RPMI8226 (cell line): ENCODE measurements around the gene ARHGEF25.
"Not testable (repeated sequence)": the region's sequence is repeated elsewhere in the genome, so short reads cannot be mapped to it uniquely, and the experiment has no call there.

Source experiments
- DNase-seq: peaks from one replicate; pipeline ENCODE4 v3.0.0-alpha.2; 2015

ARHGEF25 gene

GRCh38 chr12:57586128-57586527 lies 25.1 kb upstream of the ARHGEF25 start:
- DNase-seq = no peak

DNA sequence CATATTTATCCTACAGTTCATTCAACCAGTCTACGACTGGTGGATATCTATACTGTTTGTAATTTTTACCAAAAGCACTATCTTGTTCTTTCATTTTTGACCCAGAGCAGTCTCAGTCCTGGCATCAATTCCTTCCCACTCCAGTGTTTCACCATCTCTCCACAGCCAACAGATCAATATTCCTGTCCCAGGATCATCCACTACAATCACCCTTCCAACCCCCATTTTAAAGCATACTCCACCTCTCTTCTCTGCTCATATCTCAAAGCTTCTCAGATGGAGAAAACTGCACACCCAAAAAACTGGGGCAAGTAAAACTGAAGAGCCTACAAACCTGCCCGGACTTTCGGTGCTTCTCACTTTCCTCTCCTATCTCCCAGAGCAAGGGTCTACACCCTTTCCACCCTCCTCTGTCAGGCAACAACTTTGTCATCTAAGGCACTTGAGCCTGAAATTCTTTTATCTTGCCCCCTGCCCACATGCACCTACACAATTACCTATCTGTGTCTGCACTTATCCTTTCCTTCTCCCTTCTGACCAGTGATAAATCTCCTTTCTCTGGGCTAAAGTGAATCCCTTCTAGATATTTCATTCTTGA lies 24.3 kb upstream of the ARHGEF25 start:
- DNase-seq = no peak

GRCh38 chr12:57588951-57589610 lies 22.2 kb upstream of the ARHGEF25 start:
- DNase-seq = not testable (repeated sequence)

DNA sequence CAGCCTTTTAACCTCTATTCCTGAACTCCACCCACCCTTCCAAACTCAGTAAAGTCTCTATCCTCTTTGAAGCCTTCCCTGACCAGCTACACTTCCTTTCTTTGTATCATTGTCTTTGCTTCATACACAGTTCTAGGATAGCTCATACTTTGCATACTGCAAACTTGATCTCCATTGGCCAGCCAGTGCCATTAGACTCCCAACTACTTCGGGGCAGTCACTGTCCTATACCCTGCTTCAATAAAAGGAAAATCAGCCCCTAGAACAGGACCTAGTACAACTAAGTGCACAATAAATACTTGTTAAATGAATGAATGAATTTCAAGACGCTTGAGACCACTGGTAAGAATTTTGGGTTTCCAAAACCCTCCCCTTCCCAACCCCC lies 20.8 kb upstream of the ARHGEF25 start:
- no peak for DNase-seq

GRCh38 chr12:57590864-57591781 lies 20.1 kb upstream of the ARHGEF25 start, which contains the start of gene PIP4K2C:
TSS of gene PIP4K2C (plus strand) at chr12:57591192. CDS start at chr12:57591290, 98 bp downstream.
- DNase-seq = peak; percentile 95

- no peak for DNase-seq
Observed at GRCh38 chr12:57591782-57592325, 19.4 kb upstream of the ARHGEF25 start.

DNA sequence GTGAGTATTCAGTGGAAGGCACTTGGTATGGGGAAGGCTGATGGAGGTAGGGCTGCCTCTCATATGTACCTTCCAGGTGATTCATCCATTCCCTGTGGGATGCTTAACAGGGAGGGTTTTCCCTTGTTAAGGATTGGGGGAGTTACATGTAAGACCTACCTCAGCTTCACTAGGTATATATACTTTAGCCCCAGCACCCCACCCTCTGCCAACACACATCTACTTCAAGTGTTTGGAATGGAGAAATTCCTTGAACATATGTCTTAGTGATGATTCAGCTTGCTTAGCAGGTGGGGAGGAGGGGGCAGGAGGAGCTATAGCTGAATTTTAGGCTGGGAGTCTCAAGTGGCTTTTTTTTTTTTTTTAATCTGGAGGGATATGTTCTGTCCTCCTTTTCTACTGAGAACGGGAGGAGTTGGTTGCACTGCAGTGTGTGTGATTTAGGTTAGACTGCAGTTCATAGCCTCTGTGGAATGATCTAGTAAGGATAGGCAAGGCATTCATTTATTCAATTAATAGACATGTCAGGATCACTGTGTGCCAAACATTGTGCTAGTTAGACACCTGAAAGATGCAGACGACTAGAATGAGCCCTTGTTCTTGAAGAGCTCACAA lies 18.6 kb upstream of the ARHGEF25 start:
- DNase-seq = no peak

DNA sequence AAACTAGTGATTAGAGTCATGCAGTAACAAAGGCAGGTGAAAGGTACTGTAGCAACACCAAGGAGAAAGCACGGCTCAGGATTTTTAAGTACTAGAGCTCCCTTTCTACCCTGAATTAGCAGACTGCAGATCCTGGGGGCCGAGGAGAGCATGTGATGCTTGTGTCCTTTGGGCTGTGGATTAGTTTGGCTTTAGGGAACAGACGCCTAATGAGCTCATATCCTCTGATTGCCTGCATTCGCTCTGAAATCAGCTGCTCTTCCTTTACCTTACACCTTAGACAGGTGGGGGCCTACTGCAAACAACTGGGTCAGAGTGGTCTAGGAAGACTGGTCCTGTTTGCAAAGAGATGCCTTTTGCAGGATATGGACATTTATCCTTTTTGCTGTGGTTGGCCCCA lies 18.0 kb upstream of the ARHGEF25 start:
- DNase-seq = no peak

DNA sequence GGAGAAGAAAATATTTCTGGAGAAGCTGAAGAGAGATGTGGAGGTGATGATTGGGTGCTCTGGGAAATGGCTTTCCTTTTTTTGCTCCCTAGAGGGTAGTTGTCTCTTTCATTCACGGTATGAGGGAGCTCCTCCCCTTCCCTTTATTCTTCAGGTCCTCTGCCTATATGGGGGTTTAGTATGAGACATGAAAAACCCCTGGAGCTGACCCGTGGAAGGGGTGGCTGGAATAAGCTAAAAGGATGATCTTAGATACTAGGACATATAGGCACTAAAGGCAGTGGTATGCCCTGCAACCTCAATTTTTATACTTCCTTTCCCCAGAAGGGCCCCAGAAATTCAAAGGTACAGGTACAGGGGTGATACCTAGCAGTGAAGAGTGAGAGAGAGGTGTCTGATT lies 10.8 kb upstream of the ARHGEF25 start:
- DNase-seq = no peak

DNA sequence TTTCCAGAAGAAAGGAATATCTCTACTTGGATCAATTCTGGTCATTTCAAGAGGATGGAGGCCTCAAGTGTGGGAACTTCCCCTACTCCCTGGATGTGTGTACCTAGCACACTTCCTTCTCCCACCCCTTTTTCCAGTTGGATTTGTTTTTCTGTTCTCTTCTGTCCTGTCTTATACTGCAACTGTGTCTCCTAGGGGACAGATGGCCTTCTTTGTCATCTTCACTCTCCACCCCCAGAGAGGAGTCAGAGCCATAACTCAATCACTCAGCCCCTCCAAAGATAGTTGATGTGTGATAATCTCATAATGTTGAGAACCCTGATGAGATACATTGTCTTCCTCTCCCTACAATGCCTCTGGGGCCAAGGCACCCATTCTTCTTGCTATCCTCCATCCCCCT lies 8.7 kb upstream of the ARHGEF25 start:
- DNase-seq = no peak

DNA sequence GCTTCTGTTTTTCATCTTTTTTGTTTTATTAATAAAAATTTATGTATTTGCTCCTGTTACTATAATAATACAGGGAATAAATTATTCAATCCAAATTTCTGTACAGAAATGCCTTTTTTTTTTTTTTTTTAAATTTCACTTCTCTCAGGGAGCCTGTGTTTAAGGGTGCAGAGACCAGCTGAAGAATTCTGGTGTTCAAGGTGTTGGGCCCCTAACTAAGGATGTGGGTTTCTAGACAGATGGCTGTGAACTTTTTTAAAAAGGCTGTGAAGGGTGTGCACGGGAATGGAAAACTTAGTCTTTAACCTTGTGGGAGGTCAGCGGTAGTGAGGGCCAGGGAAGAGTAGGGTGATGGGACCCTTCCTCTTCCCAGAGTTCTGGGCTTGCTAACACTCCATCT lies 7.9 kb upstream of the ARHGEF25 start:
- DNase-seq = no peak

- DNase-seq = no peak
Observed at GRCh38 chr12:57603815-57604453, 7.3 kb upstream of the ARHGEF25 start.

DNA sequence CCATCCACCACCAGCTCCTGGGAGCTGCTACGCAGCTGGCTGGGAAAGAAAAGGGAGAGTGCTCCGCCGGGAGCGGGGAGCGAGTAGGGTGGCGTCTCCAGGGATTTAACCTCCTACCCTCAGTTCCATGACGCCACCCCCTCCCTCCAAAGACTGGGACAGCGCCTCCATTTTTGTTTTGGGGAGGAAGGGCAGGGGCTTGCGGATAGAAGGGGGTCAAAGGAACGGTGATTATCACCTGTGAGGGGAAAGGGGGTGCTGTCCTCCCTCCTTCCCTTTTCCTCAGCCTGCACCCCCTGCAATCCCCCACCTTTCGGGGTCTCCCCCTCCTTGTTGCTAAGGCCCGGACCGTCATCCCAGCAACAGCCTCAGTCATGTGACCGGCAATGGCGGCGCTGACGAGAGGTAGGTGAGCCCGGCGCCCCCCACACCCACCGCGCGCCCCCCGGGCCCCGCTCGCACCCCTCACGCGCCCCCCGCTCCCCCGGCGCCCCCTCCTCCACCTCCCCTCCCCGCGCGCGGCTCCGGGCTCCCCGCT lies 6.7 kb upstream of the ARHGEF25 start, which contains the start of gene DTX3:
TSS of gene DTX3 (plus strand) at position 371 of the 538 bp plus-strand sequence. CDS start 1,694 bp downstream, outside the sequence.
- DNase-seq = no peak

- no peak for DNase-seq
Observed at GRCh38 chr12:57604992-57605810, 6.0 kb upstream of the ARHGEF25 start.

- no peak for DNase-seq
Observed at GRCh38 chr12:57605811-57606311, 5.4 kb upstream of the ARHGEF25 start.

GRCh38 chr12:57606399-57606798 lies 4.8 kb upstream of the ARHGEF25 start:
- DNase-seq = no peak

- DNase-seq = no peak
Observed at GRCh38 chr12:57606821-57607220, 4.4 kb upstream of the ARHGEF25 start.

DNA sequence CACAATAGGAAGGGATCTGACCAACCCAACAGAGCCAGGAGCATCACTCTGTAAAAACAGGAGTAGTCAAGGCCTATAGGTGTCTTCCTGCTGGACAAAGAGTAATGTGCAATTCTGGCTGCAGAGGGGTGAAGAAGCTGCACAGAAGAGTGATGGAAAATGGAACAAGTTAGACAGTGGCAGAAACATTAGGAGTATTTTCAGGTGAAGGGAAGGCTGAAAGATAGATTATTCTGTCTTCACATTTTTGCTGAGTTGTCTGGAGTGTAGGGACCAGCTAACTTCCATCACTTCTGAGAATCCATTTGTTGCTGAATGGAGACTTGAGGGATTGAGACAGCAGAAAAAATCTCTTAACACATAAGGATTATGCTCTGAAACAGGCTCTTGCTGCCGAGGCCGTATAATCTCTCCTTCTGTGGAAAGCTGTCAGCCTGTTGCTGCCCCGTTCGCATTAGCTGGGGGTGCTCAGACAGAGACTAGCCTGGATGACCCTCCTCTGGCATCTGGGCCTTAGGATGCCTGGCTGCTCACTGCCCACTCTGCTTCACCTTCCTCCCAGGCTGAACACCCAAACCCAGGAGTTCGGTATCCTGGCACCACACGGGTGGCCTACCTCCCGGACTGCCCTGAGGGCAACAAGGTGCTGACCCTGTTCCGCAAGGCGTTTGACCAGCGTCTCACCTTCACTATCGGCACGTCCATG lies 3.1 kb upstream of the ARHGEF25 start:
- DNase-seq = no peak

DNA sequence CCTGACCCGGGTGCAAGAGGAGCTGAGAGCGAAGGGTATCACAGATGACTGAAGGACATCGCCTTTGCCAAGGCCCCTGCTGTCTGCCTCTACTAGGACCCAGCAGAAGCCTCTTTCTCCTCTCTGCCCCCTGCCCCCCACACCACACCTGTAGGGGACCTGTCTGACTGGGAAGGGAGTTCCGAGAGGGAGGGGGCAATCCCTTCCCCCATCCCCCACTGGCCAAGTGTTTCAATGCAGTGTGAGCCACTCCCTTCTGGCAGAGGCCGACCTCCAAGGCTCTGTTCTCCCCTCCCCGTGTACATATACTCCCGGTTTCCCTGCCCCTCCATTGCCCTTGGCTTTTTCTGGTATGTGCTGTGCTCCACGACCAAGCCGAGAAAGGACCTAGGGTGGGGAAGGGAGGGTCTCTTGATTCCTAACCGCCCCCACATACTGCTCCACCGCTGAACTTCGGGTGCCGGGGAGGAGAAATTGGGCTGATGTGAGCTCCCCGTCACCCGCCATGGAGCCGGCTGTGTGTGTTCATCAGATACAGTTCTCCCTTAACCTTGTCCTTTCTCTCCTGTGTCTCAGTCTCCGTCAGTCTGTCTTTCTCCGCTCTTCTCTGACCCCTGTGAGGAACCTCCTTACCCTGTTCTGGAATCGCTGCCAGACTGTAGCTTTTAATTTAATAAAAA lies 2.0 kb upstream of the ARHGEF25 start:
- no peak for DNase-seq
